Panc1 (cell line): ENCODE measurements around the gene FUOM.

ENCODE experiments used
- POLR2AphosphoS5 ChIP-seq: IDR thresholded peaks from 2 replicates; pipeline ENCODE4 v1.6.1; 2012; ENCODE audit warnings: mild to moderate bottlenecking, low read depth, low read length, moderate library complexity
- SIN3A ChIP-seq: IDR thresholded peaks from 2 replicates; pipeline ENCODE4 v1.6.1; 2012; ENCODE audit warnings: low read depth, mild to moderate bottlenecking, low read length, moderate library complexity, borderline replicate concordance; ENCODE audit not compliant: insufficient read depth
- TCF7L2 ChIP-seq: IDR thresholded peaks from 2 replicates; pipeline ENCODE4 v1.6.1; 2011; ENCODE audit warnings: mild to moderate bottlenecking, low read depth, low read length, inconsistent platforms
- TF ChIP-seq, protein P1 (sequence below): fragments of 450-650 bp; IDR thresholded peaks from 2 replicates; pipeline ENCODE4 v1.5.1; 2017; ENCODE audit warnings: mild to moderate bottlenecking
- TF ChIP-seq, protein P2 (sequence below), 2 experiments: IDR thresholded peaks; 2 replicates each; pipeline ENCODE4 v1.6.1; 2011 to 2012; ENCODE audit warnings: low read depth in 2 of 2, control low read depth in 1 of 2, low read length in 1 of 2, mild to moderate bottlenecking in 1 of 2, moderate library complexity in 1 of 2; ENCODE audit not compliant: insufficient read depth in 1 of 2

DNA sequence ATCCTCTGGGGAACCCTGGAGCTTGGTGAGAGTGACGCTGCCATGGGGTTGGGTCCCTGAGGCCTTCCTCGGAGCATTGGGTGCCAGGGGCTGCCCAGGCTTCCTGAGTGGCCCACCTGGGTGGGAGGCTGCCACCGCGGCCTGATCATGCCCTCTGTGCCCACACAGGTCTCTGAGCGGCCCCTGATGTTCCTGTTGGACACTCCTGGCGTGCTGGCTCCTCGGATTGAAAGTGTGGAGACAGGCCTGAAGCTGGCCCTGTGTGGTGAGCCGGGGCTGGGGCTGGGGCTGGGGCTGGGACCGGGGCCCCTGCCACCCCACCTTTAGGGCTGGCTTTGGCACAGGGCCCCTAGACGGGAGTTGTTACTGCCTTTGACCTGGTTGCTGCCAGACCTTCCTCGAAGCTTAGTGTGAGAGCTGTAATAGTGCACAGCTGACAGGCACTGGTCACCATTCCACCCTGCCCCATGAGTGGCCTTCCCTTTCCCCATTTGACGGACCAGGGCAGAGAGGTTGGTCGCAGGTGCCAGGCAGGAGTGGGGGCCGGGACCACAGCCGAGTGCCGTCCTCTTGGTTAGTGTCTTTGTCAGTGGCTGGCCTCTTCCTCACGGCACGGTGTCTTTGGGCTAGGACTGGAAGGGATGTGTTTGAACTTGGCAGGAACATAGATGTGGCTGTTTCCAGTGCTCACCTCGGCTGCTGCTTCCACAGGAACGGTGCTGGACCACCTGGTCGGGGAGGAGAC is 44.3 kb upstream of the FUOM start:
- TF ChIP-seq, protein P1, sequence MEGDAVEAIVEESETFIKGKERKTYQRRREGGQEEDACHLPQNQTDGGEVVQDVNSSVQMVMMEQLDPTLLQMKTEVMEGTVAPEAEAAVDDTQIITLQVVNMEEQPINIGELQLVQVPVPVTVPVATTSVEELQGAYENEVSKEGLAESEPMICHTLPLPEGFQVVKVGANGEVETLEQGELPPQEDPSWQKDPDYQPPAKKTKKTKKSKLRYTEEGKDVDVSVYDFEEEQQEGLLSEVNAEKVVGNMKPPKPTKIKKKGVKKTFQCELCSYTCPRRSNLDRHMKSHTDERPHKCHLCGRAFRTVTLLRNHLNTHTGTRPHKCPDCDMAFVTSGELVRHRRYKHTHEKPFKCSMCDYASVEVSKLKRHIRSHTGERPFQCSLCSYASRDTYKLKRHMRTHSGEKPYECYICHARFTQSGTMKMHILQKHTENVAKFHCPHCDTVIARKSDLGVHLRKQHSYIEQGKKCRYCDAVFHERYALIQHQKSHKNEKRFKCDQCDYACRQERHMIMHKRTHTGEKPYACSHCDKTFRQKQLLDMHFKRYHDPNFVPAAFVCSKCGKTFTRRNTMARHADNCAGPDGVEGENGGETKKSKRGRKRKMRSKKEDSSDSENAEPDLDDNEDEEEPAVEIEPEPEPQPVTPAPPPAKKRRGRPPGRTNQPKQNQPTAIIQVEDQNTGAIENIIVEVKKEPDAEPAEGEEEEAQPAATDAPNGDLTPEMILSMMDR: no peak
- TF ChIP-seq, protein P2, sequence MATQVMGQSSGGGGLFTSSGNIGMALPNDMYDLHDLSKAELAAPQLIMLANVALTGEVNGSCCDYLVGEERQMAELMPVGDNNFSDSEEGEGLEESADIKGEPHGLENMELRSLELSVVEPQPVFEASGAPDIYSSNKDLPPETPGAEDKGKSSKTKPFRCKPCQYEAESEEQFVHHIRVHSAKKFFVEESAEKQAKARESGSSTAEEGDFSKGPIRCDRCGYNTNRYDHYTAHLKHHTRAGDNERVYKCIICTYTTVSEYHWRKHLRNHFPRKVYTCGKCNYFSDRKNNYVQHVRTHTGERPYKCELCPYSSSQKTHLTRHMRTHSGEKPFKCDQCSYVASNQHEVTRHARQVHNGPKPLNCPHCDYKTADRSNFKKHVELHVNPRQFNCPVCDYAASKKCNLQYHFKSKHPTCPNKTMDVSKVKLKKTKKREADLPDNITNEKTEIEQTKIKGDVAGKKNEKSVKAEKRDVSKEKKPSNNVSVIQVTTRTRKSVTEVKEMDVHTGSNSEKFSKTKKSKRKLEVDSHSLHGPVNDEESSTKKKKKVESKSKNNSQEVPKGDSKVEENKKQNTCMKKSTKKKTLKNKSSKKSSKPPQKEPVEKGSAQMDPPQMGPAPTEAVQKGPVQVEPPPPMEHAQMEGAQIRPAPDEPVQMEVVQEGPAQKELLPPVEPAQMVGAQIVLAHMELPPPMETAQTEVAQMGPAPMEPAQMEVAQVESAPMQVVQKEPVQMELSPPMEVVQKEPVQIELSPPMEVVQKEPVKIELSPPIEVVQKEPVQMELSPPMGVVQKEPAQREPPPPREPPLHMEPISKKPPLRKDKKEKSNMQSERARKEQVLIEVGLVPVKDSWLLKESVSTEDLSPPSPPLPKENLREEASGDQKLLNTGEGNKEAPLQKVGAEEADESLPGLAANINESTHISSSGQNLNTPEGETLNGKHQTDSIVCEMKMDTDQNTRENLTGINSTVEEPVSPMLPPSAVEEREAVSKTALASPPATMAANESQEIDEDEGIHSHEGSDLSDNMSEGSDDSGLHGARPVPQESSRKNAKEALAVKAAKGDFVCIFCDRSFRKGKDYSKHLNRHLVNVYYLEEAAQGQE (IDR thresholded peaks at IDR 0.05; ENCODE audit: insufficient read depth in 1 of 2, low read depth in 2 of 2, low read length in 1 of 2): no peak
- TF ChIP-seq POLR2AphosphoS5: no peak
- no peak for TF ChIP-seq SIN3A
- TF ChIP-seq TCF7L2: no peak
